SJCRH30 (cell line): ENCODE results near the gene FRS3. TPM values are rescaled to one million over a fixed set of nuclear protein-coding genes. Genes with fewer than 3 reads are reported as not detected.

Experiments
- DNase-seq, 2 experiments: peaks; one replicate each; pipeline ENCODE4 v3.0.0-alpha.2; 2015 to 2020
- H3K27ac ChIP-seq: fragments of 250-450 bp; sonication (Bioruptor Pico); 2 replicates; pipeline ENCODE4 v1.5.1; 2020; ENCODE audit warnings: mild to moderate bottlenecking, moderate library complexity
- H3K27me3 ChIP-seq: fragments of 250-450 bp; sonication (Bioruptor Pico); 2 replicates; pipeline ENCODE4 v1.5.1; 2020; ENCODE audit warnings: mild to moderate bottlenecking, moderate library complexity
- H3K36me3 ChIP-seq: fragments of 250-450 bp; sonication (Bioruptor Pico); 2 replicates; pipeline ENCODE4 v1.5.1; 2020; ENCODE audit warnings: mild to moderate bottlenecking, moderate library complexity
- H3K4me1 ChIP-seq: fragments of 250-450 bp; sonication (Bioruptor Pico); 2 replicates; pipeline ENCODE4 v1.5.1; 2020; ENCODE audit warnings: mild to moderate bottlenecking, moderate library complexity
- H3K4me3 ChIP-seq: fragments of 250-450 bp; sonication (Bioruptor Pico); 2 replicates; pipeline ENCODE4 v1.5.1; 2020; ENCODE audit warnings: mild to moderate bottlenecking, moderate library complexity
- H3K9me3 ChIP-seq: fragments of 250-450 bp; sonication (Bioruptor Pico); replicated peaks from 2 replicates; pipeline ENCODE4 v1.5.1; 2020; ENCODE audit warnings: mild to moderate bottlenecking, moderate library complexity
- total RNA-seq: library from RNA; depleted of rRNA; stranded (reverse); fragments of >200 nt; shearing (Covaris generic); gene quantifications from 2 replicates; pipeline ENCODE4 v1.2.3, GENCODE V29; 2014

The FRS3 gene
- total RNA-seq, 1 experiment from 2014 or later, result 2.6 TPM

- no peak within 1 kb of the TSS for H3K4me3 ChIP-seq
- H3K27me3 ChIP-seq, result no peaks in the 10 kb centered on the region
- no peaks in the 10 kb centered on the region for H3K9me3 ChIP-seq
- DNase-seq, result no peak
- H3K4me1 ChIP-seq, result no peaks in the 10 kb centered on the region
- H3K36me3 ChIP-seq, result no peaks in the 10 kb centered on the region
- no peak within 1 kb of the TSS for H3K27ac ChIP-seq
These were observed 32.2 kb downstream of the FRS3 start, which contains the start of gene PGC for GRCh38 chr6:41747256-41748101. TSS of gene PGC (minus strand) at chr6:41747397. CDS start at chr6:41747334, 63 bp downstream.

DNA sequence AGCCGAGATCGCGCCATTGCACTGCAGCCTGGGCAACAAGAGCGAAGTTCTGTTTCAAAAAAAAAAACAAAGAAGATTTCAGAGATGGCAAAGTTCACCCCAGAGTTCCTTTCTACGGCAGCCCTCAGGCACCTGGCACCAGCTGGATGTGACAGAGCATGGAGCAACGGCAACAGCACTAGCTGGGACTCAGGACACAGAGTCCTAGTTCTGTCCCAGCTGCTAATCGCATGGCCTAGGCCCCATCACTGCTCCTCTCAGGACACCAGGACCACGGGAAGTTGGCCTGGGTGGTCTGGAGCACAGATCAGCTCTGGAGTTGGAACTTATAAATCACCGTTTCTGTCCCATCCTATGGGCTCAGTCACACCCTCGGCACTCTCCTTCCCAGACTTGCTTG lies 33.6 kb downstream of the FRS3 start:
- H3K4me1 ChIP-seq, result peaks cover 9% of the 10 kb centered on the region
- no peaks in the 10 kb centered on the region for H3K27me3 ChIP-seq
- H3K9me3 ChIP-seq, result no peaks in the 10 kb centered on the region
- no peaks in the 10 kb centered on the region for H3K36me3 ChIP-seq
- H3K27ac ChIP-seq, result no peak overlapping the region
- H3K4me3 ChIP-seq, result no peak overlapping the region
- no peak for DNase-seq

- Histone ChIP-seq H3K27ac (no peak overlapping the region), H3K4me1 (peaks cover 9% of the 10 kb centered on the region), H3K27me3 (0 out of 2 replicates have a peak, but pooled peaks cover 4% of the 10 kb centered on the region), H3K36me3 (no peaks in the 10 kb centered on the region), H3K4me3 (no peak overlapping the region), H3K9me3 (no peaks in the 10 kb centered on the region)
- DNase-seq, result no peak
These were observed 35.4 kb downstream of the FRS3 start for GRCh38 chr6:41744236-41744787.

- H3K27ac ChIP-seq, result no peak overlapping the region
- H3K36me3 ChIP-seq, result no peaks in the 10 kb centered on the region
- DNase-seq, result no peak
- H3K27me3 ChIP-seq, result 0 out of 2 replicates have a peak, but pooled peaks cover 4% of the 10 kb centered on the region
- no peaks in the 10 kb centered on the region for H3K9me3 ChIP-seq
- H3K4me1 ChIP-seq, result peaks cover 9% of the 10 kb centered on the region
- no peak overlapping the region for H3K4me3 ChIP-seq
These were observed 36.1 kb downstream of the FRS3 start for GRCh38 chr6:41743406-41744235.

DNA sequence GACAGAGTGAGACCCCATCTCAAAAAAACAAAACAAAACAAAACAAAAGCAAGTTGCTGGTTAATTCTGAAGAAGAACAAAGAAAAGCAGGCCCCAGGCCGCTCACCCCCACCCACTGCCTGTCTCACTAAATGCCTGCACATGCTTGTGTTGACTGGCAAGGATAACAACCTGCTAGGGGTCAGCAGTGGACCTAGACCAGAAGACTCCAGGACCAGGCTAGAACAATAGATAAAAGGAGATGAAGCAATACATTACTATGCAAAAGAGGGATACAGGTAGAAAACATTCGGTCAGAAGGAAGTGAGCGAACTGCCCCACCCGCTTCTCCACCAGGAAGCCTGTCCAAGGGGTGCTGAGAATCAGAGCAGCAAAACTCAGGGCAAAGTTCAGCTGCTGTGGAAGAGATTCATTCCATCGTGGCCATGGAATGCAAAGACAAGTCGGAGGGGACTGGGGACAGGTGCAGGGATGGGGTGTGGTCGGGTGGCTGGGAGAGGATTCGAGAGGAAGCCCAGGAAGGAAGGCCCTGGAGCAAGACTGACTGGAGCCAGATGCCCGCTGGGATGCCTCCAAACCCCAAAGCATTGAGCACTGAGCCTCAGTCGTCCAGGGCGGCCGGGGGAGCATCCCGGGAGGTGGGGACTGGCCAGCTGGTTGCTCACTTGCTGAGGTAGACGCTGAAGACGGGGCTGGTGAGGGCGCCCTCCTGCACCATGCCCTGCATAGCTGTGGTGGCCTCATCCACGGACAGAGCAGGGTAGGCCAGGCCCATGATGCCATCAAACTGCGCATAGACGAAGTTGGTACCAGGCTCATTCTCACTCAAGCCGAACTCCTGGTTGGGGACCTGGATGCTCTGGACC lies 37.8 kb downstream of the FRS3 start:
- no peaks in the 10 kb centered on the region for H3K36me3 ChIP-seq
- peak; percentile 49 to 59 for DNase-seq
- H3K27me3 ChIP-seq, result 0 out of 2 replicates have a peak, but pooled peaks cover 4% of the 10 kb centered on the region
- no peak overlapping the region for H3K27ac ChIP-seq
- no peak overlapping the region for H3K4me3 ChIP-seq
- H3K4me1 ChIP-seq, result peaks cover 9% of the 10 kb centered on the region
- no peaks in the 10 kb centered on the region for H3K9me3 ChIP-seq

DNA sequence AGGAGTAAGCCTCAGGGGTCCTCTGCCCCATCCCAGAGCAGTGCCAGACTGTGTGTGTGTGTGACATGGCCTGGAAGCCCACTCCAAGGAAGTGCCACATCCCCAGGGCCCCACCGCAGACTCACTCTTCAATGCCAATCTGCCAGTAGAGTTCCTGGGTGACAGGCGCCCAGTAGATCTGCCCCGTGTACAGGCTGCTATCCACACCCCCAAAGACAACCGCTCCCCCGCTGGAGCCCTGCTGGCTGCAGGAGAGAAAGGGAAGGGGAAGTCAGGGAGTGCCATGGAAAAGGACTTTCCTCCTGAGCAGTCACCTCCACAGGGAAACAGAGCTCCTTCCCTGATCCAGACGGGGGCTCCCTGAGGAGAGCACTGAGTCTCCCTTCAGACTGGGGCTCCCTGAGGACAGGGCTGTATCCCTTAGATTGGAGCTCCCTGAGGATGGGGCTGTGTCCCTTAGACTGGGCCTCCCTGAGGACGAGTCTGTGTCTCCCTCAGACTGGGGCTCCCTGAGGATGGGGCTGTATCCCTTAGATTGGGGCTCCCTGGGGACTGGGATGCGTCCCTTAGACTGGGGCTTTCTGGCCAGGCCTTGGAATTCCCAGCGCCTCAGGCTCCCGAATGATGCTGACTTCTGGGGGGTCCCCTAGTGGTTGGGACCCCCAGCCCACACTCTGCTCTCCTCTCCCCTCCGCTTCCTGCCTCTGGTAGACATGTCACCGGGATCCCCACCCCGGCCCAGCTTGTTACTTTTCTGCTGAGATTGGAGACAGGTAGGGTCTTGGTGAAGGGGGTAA lies 39.1 kb downstream of the FRS3 start:
- no peak overlapping the region for H3K27ac ChIP-seq
- no peak overlapping the region for H3K4me3 ChIP-seq
- H3K4me1 ChIP-seq, result peaks cover 12% of the 10 kb centered on the region
- H3K36me3 ChIP-seq, result no peaks in the 10 kb centered on the region
- DNase-seq, result no peak
- no peaks in the 10 kb centered on the region for H3K9me3 ChIP-seq
- 0 out of 2 replicates have a peak, but pooled peaks cover 4% of the 10 kb centered on the region for H3K27me3 ChIP-seq

DNA sequence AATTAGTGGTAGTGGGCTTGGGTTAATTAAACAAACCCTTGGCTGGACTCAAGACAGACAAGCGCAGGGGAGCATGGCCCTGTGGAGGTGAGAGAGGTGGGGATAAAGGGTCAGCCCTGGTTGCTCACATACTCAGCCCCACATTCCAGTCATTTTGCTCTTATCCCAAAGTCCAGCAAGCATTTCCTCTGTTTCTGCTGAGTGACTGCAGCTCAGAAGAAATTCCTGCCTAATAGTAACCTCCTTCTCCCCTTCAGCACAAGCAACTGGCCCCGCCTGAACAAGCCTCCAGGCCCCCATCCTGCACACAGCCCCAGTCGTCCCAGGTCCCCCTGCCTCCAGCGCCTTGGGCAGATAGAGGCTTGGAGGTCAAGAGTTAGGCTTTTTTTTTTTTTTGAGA lies 40.7 kb downstream of the FRS3 start:
- H3K4me3 ChIP-seq, result no peak overlapping the region
- no peak for DNase-seq

DNA sequence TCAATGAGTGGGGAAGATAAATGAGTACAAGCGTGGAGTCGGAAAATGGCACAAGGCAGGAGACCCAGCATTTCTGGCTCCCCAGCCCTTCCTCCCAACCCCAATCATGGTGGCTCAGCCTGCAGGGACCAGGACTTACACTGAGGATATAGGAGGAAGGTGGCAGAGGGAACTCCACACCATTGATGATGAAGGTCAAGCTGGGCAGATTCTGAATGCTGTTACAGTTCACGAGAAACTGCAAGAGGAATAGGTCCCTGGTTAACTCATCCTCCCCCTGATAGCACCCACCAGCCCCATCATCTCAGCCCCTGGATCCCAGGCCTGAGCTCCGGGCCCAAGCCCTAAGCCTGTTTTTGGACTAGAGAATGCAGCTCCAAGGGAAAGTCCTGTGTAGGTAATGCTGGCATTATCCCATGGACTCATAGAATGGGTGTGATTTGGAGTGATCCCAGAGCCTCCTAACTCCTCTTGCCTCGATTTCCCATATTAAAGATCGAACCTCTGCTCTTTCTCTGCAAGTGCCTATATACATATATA lies 42.0 kb downstream of the FRS3 start:
- peaks cover 15% of the 10 kb centered on the region for H3K4me1 ChIP-seq
- no peaks in the 10 kb centered on the region for H3K36me3 ChIP-seq
- no peak overlapping the region for H3K27ac ChIP-seq
- no peak for DNase-seq
- 0 out of 2 replicates have a peak, but pooled peaks cover 4% of the 10 kb centered on the region for H3K27me3 ChIP-seq
- H3K9me3 ChIP-seq, result no peaks in the 10 kb centered on the region
- H3K4me3 ChIP-seq, result no peak overlapping the region

More for the DNA sequence above, 40.7 kb downstream of the FRS3 start:
- H3K4me1 ChIP-seq, result peaks cover 12% of the 10 kb centered on the region
- H3K36me3 ChIP-seq, result no peaks in the 10 kb centered on the region
- H3K27me3 ChIP-seq, result 0 out of 2 replicates have a peak, but pooled peaks cover 4% of the 10 kb centered on the region
- no peak overlapping the region for H3K27ac ChIP-seq
- no peaks in the 10 kb centered on the region for H3K9me3 ChIP-seq

DNA sequence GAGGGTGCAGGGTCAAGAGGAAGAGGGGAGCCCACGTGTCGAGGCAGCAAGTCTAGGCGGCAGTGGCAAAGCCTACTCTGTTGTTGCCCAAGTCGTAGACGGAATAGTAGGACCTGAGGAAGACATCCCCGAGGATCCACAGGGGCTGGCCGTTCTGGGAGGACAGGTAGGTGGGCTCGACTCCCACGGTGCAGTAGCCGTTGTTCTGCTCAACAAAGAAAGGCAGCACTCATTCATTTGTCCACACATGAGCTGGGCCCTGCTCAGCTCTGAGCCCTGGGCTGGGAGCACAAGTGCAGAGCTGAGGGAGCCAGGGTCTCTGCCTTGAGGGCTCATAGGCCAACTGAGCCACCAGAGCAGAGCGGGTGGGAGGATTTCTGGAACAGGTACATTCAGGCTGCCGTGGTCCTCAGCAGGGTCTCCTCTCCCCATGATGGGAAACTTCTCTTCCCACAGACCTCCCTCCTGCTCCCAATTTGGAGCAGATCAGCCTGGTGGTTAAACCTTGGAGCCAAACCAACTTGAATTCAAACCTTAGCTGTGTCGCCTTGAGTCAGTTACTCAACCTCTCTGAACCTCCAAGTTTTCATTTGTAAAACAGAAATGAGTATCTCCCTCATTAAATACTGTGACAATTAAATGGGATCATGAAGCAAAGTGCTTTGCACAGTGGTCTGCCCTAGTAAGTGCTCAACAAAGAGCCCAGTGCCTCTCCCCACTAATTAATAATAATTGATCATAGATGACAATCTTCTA lies 42.7 kb downstream of the FRS3 start:
- no peaks in the 10 kb centered on the region for H3K36me3 ChIP-seq
- H3K27me3 ChIP-seq, result 0 out of 2 replicates have a peak, but pooled peaks cover 4% of the 10 kb centered on the region
- H3K27ac ChIP-seq, result no peak overlapping the region
- DNase-seq, result no peak
- H3K4me3 ChIP-seq, result no peak overlapping the region
- peaks cover 12% of the 10 kb centered on the region for H3K4me1 ChIP-seq
- no peaks in the 10 kb centered on the region for H3K9me3 ChIP-seq

DNA sequence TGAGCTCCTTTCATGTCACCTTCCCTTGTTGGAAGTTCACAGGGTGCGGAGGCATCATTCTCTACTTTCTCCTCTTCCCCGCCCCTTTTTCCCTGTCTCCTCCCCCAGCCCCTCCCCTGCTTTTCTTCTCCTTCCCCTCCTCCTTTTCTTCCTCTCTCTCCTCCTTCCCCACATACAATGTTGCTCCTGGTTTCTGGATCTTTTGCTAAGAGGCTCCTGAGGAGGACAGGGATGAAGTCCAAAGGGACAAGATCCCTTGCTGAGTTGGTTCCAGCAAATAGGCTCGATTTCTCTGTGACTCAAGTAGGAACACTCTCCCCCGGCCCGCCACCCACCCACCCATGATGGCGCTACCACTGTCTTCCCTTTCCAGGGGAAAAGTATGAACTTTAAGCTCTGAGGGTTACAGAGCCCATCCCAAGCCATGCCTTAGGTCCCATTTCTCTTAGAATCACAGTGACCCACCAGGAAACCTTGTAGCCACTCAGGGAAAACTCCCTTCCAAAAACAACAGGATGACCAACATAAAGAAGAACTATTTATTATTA lies 43.4 kb downstream of the FRS3 start:
- H3K9me3 ChIP-seq, result no peaks in the 10 kb centered on the region
- H3K27me3 ChIP-seq, result 0 out of 2 replicates have a peak, but pooled peaks cover 4% of the 10 kb centered on the region
- DNase-seq, result no peak
- no peak overlapping the region for H3K4me3 ChIP-seq
- no peak overlapping the region for H3K27ac ChIP-seq
- H3K4me1 ChIP-seq, result peaks cover 6% of the 10 kb centered on the region; the same call in 1 of the 2 replicates
- H3K36me3 ChIP-seq, result no peaks in the 10 kb centered on the region

GRCh38 chr6:41735427-41736185 lies 44.1 kb downstream of the FRS3 start, which contains the start of gene TFEB:
TSS of gene TFEB (minus strand) at chr6:41735608. CDS start at chr6:41691213, 44,395 bp downstream.
- peaks cover 6% of the 10 kb centered on the region; the same call in 1 of the 2 replicates for H3K4me1 ChIP-seq
- H3K4me3 ChIP-seq, result peak within 1 kb of the TSS; percentile 56
- DNase-seq, result peak; percentile 88 to 90
- H3K36me3 ChIP-seq, result no peaks in the 10 kb centered on the region
- H3K27me3 ChIP-seq, result 0 out of 2 replicates have a peak, but pooled peaks cover 4% of the 10 kb centered on the region
- H3K9me3 ChIP-seq, result no peaks in the 10 kb centered on the region
- no peak within 1 kb of the TSS for H3K27ac ChIP-seq
